ENCODE data around the gene MAP2K3. TPM values are rescaled to one million over a fixed set of nuclear protein-coding genes. Genes with fewer than 3 reads are reported as not detected.

MAP2K3 gene
- total RNA-seq, 2 experiments from 2014 or later: 27.8 to 71.5 TPM

DNA sequence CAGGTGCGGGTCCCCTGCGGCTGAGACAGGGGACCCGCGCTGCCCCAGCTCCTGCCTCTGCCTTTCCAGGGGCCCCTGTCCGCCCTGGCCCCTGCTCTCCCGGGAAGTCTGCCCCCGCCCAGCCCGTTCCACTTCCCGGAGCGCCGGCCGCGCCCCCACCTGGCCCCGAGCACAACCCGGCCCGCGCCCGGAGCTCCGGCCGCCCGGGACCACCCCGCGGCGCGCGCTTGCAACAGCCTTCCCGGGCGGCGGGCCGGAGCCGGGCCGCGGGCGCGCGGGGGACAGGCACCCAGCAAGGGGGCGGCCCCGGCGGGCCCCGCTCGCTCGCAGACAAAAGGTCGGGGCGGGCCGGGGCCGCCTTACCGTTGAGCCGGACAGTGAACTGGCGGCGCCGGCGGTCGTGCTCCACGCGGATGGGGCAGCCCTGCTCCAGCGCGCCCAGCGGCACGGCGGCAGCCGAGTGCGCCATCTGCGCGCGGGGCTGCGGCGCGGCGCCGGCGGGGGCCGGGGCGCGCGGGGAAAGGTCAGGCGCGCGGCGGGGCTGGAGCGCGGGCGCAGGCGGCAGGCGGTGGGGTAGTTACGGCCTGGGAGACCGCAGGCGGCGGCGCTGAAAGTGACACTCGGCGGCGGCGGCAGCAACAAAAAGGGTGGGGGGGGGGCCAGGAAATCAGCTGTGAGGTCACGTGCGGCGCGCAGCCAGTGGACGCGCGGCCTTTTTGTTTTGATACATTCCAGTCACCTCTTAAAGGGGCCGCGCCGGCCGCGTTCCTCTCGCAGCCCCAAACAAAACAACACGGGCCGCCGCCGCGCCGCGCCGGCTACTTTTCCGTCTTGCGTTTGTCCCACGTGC lies 31.5 kb upstream of the MAP2K3 start, which contains the start of gene NATD1:
TSS of gene NATD1 (minus strand) at position 615 of the 850 bp plus-strand sequence. CDS start at position 469, 146 bp downstream.
- Histone ChIP-seq H3K79me2 (ENCODE audit: insufficient read depth, low read depth, low read length) (no peaks in the 10 kb centered on the region), H3K4me2 (ENCODE audit: low read length) (peak within 1 kb of the TSS; percentile 87), H4K20me1 (ENCODE audit: insufficient read depth, low read length) (no peaks in the 10 kb centered on the region), H3K4me1 (ENCODE audit: insufficient read depth, low read length, poor library complexity, severe bottlenecking) (peaks cover 16% of the 10 kb centered on the region), H2AFZ (ENCODE audit: low read length) (peak within 1 kb of the TSS; percentile 95), H3K9me3 (ENCODE audit: low read length) (no peaks in the 10 kb centered on the region), H3K9me2 (ENCODE audit: insufficient read depth, low read length) (no peaks in the 10 kb centered on the region), H3K36me3 (ENCODE audit: insufficient read depth, low read length) (no peaks in the 10 kb centered on the region), H3K4me3 (ENCODE audit: low read depth, low read length, poor library complexity, severe bottlenecking) (peak within 1 kb of the TSS; percentile 70), H3K27ac (ENCODE audit: low read depth, low read length, poor library complexity, severe bottlenecking) (no peak within 1 kb of the TSS)
- DNase-seq (ENCODE audit: low spot score): peak; percentile 90
- CTCF ChIA-PET (ENCODE audit: unreplicated experiment): no interaction called here
- no peak for TF ChIP-seq EZH2phosphoT487 (IDR thresholded peaks at IDR 0.05; ENCODE audit: borderline replicate concordance, low read depth, low read length)
- TF ChIP-seq, protein P1, sequence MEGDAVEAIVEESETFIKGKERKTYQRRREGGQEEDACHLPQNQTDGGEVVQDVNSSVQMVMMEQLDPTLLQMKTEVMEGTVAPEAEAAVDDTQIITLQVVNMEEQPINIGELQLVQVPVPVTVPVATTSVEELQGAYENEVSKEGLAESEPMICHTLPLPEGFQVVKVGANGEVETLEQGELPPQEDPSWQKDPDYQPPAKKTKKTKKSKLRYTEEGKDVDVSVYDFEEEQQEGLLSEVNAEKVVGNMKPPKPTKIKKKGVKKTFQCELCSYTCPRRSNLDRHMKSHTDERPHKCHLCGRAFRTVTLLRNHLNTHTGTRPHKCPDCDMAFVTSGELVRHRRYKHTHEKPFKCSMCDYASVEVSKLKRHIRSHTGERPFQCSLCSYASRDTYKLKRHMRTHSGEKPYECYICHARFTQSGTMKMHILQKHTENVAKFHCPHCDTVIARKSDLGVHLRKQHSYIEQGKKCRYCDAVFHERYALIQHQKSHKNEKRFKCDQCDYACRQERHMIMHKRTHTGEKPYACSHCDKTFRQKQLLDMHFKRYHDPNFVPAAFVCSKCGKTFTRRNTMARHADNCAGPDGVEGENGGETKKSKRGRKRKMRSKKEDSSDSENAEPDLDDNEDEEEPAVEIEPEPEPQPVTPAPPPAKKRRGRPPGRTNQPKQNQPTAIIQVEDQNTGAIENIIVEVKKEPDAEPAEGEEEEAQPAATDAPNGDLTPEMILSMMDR (conservative IDR thresholded peaks at IDR 0.05; ENCODE audit: low read length): no peak
- intact Hi-C loops (cut with micrococcal nuclease; ENCODE audit: unreplicated experiment): no loop called here
- POLR2A ChIA-PET: interaction anchor here (0.6 kb wide), 1 partner anchor 261 kb away, joined by 4 read pairs; no protein-coding TSS in a partner anchor
- BruUV-seq (replicated peaks): no TSS peak

DNA sequence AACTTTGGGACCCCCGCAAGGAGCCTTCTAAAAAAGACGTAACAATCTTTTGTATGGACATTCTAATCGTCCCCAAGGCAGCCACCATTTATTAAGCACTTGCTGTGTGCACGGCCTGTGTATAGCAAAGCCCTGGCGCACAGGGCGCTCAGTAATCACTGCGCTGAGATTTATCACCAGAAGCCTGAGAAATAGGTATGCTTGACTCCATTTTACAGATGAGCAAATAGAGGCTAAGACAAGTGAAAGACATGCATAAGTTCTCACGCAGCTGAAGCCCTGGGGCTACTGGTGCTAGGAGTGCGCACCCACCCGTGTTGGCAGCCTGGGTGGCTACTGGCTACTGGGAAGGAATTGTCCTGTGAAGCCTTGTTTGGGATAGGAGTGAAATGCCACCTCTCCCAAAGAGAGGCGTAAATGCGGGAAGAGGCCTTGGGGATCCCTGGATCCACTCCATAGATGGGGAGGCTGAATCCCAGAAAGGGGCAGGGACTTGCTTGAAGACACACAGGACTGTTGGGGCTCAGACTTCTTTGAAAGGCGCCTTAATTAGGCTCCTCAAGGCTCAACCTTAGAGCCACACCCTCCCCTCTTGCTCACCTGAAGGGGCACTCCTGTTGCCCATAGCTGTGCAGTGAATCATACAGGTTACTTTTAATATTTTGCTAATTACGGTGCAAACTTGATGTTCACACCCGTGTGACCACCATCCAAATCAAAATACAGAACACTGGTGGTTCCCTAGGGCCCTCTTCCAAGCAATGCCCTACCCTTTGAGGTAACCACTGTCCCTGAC lies 30.7 kb upstream of the MAP2K3 start:
- BruUV-seq (replicated peaks): no TSS peak
- CTCF ChIA-PET (ENCODE audit: unreplicated experiment): no interaction called here

More for the DNA sequence above, 30.7 kb upstream of the MAP2K3 start:
- POLR2A ChIA-PET: interaction anchor here (0.6 to 1.1 kb wide), 2 partner anchors 7 to 260 kb away, joined by 3 to 4 read pairs; no protein-coding TSS in a partner anchor
- Histone ChIP-seq H3K4me1 (ENCODE audit: insufficient read depth, low read length, poor library complexity, severe bottlenecking) (peaks cover 16% of the 10 kb centered on the region), H3K79me2 (ENCODE audit: insufficient read depth, low read depth, low read length) (no peaks in the 10 kb centered on the region), H3K9me3 (ENCODE audit: low read length) (no peaks in the 10 kb centered on the region), H3K27ac (ENCODE audit: low read depth, low read length, poor library complexity, severe bottlenecking) (no peak overlapping the region), H4K20me1 (ENCODE audit: insufficient read depth, low read length) (no peaks in the 10 kb centered on the region), H2AFZ (ENCODE audit: low read length) (peak overlapping the region; percentile 95), H3K4me3 (ENCODE audit: low read depth, low read length, poor library complexity, severe bottlenecking) (peak overlapping the region; percentile 70), H3K9me2 (ENCODE audit: insufficient read depth, low read length) (no peaks in the 10 kb centered on the region), H3K36me3 (ENCODE audit: insufficient read depth, low read length) (no peaks in the 10 kb centered on the region), H3K4me2 (ENCODE audit: low read length) (peak overlapping the region; percentile 87)
- TF ChIP-seq, protein P1 (conservative IDR thresholded peaks at IDR 0.05; ENCODE audit: low read length): no peak
- TF ChIP-seq EZH2phosphoT487 (IDR thresholded peaks at IDR 0.05; ENCODE audit: borderline replicate concordance, low read depth, low read length): no peak
- intact Hi-C loops (cut with micrococcal nuclease; ENCODE audit: unreplicated experiment): no loop called here
- no peak for DNase-seq (ENCODE audit: low spot score)
